T-helper 1 cell treated with Interleukin-12 subunit alpha and Interleukin-12 subunit beta and Interleukin-4 antibody, amounts not matched to agents 30 μg/mL and 1 μg/mL, for 36 hours (primary cell): ENCODE measurements around the gene EIF2B2.

ENCODE experiments used
- H3K27ac Mint-ChIP-seq: one replicate; pipeline ENCODE4 v1.8.0; 2021; ENCODE audit warnings: mild to moderate bottlenecking, mixed read lengths
- H3K27me3 Mint-ChIP-seq: one replicate; pipeline ENCODE4 v1.8.0; 2021; ENCODE audit warnings: low read depth, mixed read lengths
- H3K36me3 Mint-ChIP-seq: one replicate; pipeline ENCODE4 v1.8.0; 2021; ENCODE audit warnings: low read depth, mixed read lengths
- H3K4me1 Mint-ChIP-seq: one replicate; pipeline ENCODE4 v1.8.0; 2021; ENCODE audit warnings: low read depth, mixed read lengths
- H3K4me3 Mint-ChIP-seq: one replicate; pipeline ENCODE4 v1.8.0; 2021; ENCODE audit warnings: mild to moderate bottlenecking, moderate library complexity, mixed read lengths
- H3K9me3 Mint-ChIP-seq: one replicate; pipeline ENCODE4 v1.8.0; 2021; ENCODE audit warnings: mixed read lengths

Gene EIF2B2

DNA sequence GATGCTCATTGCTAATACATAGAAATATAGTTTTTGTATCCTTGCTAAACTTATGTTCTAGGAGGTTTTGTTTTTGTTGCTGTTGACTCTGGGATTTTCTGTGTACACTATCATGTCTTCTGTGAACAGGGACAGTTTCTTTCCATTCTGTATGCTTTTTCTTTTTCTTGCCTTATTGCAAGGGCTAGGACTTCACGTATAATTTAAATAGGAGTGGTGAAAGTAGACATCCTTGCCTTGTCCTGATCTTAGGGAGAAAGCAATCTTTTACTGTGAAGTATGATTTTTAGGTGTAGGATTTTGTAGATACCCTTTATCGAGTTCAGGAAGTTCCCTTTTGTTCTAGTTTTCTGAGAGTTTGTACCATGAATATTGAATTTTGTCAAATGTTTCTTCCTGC, 1.5 kb upstream of the EIF2B2 start:
- Mint-ChIP-seq H3K27ac (peak overlapping the region; percentile 15), H3K4me1 (peaks cover 24% of the 10 kb centered on the region), H3K9me3 (peaks cover 5% of the 10 kb centered on the region), H3K36me3 (peaks cover 28% of the 10 kb centered on the region), H3K4me3 (no peak overlapping the region), H3K27me3 (peaks cover 9% of the 10 kb centered on the region)

DNA sequence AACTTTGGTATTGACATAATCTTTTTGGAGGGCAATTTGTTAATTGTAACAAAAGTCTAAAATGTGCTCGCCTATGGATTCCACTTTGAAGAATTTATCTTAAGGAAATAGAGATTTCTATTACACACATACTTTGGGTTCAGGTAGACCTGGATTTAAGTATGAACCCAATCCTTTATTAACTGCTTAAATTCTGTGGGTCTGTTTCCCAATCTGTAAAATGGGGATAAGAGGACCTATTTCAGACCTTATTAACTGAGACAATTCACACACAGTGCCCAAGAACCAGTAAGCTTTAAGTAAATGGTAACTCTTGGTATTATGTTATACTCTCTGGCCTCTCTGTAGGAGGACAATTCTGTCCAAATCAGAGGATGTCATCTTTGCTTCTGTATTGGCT, 822 bp upstream of the EIF2B2 start:
- Mint-ChIP-seq H3K27me3 (peaks cover 9% of the 10 kb centered on the region), H3K27ac (peak overlapping the region; percentile 96), H3K36me3 (peaks cover 33% of the 10 kb centered on the region), H3K4me1 (peaks cover 24% of the 10 kb centered on the region), H3K9me3 (peaks cover 5% of the 10 kb centered on the region), H3K4me3 (peak overlapping the region; percentile 97)

DNA sequence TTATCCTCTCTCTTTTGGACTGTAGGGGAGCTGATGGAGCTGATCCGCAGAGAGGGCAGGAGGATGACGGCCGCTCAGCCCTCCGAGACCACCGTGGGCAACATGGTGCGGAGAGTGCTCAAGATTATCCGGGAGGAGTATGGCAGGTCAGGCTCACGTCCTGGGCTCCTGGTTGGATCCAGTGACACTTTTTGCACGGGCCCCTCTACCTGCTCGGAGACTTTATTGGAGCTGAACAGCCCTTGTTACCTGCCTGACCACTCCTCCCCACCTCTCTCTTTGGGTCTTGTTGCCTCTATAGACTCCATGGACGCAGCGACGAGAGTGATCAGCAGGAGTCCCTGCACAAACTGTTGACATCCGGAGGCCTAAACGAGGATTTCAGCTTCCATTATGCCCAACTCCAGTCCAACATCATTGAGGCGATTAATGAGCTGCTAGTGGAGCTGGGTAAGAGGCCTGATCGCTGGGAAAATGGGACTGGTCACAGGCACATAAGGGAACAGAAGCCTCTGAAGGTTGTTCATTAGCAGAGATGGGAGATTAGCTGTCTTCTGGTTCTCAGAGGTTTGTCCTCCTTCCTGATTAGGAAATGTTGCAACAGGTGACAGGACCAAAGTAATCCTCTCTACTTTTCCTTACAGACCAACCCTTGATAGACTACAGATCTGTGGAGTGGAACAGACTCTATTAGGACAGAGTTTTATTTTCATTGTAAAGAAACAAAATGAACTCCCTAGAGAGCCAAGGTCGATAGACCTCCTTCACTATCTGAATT, 718 bp downstream of the EIF2B2 start:
- H3K4me1 Mint-ChIP-seq = peaks cover 29% of the 10 kb centered on the region
- H3K4me3 Mint-ChIP-seq = peak overlapping the region; percentile 97
- peaks cover 9% of the 10 kb centered on the region for H3K27me3 Mint-ChIP-seq
- peaks cover 44% of the 10 kb centered on the region for H3K36me3 Mint-ChIP-seq
- peak overlapping the region; percentile 96 for H3K27ac Mint-ChIP-seq
- peaks cover 5% of the 10 kb centered on the region for H3K9me3 Mint-ChIP-seq

DNA sequence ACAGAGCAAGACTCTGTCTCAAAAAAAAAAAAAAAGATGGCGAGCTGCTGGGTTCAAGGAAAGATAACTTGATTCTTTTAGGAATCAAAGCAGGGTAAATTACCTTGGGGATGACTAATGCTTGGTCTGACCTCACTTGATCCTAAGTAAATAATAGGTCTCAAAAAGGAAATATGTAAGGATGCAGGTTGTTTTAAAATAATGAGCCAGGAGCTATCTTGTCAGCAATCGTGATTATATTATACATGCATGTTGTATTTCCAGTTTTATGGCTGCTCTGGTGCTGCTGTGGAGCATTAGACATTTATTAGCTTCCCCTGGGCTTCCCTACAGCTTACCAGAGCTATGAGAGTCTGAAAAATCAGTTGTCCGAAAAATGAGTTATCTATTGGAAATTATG, 2.6 kb downstream of the EIF2B2 start:
- Mint-ChIP-seq H3K27ac (no peak overlapping the region), H3K27me3 (no peaks in the 10 kb centered on the region), H3K4me1 (peaks cover 34% of the 10 kb centered on the region), H3K36me3 (peaks cover 58% of the 10 kb centered on the region), H3K9me3 (peaks cover 5% of the 10 kb centered on the region), H3K4me3 (peak overlapping the region; percentile 8)

DNA sequence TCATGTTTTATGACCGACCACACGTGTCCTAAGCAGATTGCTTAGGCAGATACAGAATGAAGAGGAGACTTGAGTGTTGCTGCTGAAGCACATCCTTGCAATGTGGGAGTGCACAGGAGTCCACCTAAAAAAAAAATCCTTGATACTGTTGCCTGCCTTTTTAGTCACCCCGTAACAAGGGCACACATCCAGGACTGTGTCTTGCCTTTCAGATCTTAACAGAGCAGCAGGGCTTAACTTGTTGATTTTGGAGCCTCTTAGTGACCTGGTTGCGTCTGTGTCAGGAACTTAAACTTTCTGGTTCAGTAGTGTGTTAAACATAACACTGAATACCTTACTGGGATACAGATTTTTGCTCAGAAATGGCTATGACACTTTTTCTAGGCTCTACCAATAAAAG, 6.5 kb downstream of the EIF2B2 start:
- Mint-ChIP-seq H3K27ac (no peak overlapping the region), H3K4me1 (peaks cover 27% of the 10 kb centered on the region), H3K4me3 (no peak overlapping the region), H3K27me3 (no peaks in the 10 kb centered on the region), H3K36me3 (peaks cover 54% of the 10 kb centered on the region), H3K9me3 (no peaks in the 10 kb centered on the region)

DNA sequence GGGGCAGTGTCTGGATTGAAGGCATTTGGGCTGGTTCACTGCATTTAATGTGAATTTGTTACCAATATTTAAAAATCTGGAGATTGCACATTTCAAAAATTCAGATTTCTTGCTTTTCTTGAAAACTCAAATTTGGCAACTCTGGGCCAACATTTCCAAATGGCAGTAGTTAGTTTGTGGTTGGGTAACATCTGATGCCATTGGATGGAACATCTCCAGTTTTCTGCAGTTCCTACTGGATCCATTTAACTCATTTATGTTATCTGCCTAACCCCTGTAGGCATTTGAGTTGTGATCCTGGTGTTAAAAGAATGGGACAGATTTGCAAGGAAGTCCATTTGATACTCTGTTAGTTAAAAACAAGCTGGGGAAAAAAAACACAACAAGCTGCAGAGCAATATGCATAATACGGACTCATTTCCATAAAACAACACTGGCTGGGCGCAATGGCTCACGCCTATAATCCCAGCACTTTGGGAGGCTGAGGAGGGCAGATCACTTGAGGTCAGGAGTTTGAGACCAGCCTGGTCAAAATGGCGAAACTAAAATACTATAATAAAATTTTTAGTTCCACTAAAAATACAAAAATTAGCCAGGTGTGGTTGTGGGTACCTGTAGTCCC, 7.9 kb downstream of the EIF2B2 start:
- H3K4me1 Mint-ChIP-seq = peaks cover 19% of the 10 kb centered on the region
- no peaks in the 10 kb centered on the region for H3K9me3 Mint-ChIP-seq
- no peaks in the 10 kb centered on the region for H3K27me3 Mint-ChIP-seq
- H3K4me3 Mint-ChIP-seq = no peak overlapping the region
- H3K36me3 Mint-ChIP-seq = peaks cover 46% of the 10 kb centered on the region
- H3K27ac Mint-ChIP-seq = no peak overlapping the region

DNA sequence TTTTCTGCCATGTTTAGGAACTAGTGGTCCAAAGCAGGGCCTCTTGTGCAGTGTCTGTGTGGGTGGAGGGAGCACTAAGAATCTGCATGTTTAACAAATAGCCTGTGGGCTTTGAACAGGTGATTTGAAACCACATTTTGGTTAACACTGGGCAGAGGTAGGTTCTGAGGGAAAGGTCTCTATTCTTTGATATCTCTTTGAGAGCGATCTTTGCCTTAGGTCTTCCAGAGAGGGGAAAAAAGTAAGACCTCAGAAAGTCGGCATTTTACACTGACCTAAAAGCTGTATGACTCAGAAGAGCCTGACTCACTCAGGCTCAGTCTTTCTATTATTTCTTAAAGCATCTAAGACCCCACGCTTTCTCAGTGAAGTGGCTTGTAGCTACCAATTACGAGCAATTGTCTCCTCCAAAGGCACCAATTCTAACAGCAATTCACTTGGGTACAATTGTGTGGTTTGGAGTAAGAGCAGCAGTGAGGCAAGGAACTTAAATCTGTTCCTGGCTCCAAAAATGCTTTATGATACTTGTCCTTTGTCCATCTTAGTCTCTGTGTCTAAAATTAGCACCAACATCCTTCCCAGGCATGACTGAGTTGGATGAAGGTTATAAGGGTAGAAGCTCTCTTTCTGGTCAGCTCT, 8.8 kb downstream of the EIF2B2 start:
- H3K4me3 Mint-ChIP-seq = no peak overlapping the region
- H3K27ac Mint-ChIP-seq = peak overlapping the region; percentile 49
- no peaks in the 10 kb centered on the region for H3K9me3 Mint-ChIP-seq
- H3K27me3 Mint-ChIP-seq = no peaks in the 10 kb centered on the region
- peaks cover 16% of the 10 kb centered on the region for H3K4me1 Mint-ChIP-seq
- H3K36me3 Mint-ChIP-seq = peaks cover 40% of the 10 kb centered on the region

DNA sequence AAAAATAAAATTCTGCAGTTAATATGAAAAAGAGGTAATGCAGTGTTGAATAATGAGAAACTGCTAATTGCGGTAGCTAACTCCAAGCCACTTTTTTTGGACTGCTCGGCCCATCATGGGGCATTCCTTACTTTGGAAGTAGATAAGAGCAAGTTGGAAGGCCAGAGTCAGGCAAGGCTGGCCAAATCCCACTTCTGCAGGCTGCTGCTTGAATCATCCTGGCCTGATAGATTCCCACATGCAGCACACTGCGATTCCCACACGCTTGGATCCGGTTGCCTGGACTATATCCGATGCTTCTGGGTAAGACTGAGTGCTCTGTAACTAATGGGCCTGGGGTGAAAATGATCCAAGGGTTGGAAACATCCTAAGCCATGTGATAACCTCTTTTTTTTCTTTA, 10.6 kb downstream of the EIF2B2 start:
- H3K4me3 Mint-ChIP-seq = no peak overlapping the region
- peaks cover 12% of the 10 kb centered on the region for H3K4me1 Mint-ChIP-seq
- H3K36me3 Mint-ChIP-seq = peaks cover 34% of the 10 kb centered on the region
- no peak overlapping the region for H3K27ac Mint-ChIP-seq
- no peaks in the 10 kb centered on the region for H3K9me3 Mint-ChIP-seq
- no peaks in the 10 kb centered on the region for H3K27me3 Mint-ChIP-seq

DNA sequence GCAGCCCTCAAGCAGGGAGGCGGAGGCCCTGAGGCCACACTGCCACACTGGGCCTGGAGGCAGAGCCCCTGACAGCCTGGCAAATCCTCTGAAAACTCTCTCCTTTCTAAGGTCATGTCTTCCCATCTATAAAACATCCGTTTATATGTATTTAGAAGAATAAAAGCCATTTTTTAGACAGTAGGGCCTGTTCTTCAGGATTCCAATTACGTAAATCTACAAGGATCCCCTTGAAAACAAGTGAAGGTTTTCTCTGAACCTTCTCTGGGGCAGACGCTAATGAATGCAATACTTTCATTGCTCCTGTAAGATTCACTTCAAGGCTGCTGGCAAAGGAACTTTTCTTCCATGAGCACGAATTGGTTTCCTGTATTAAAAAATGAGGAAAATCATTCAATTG, 12.8 kb downstream of the EIF2B2 start:
- peaks cover 6% of the 10 kb centered on the region for H3K4me1 Mint-ChIP-seq
- no peak overlapping the region for H3K4me3 Mint-ChIP-seq
- no peak overlapping the region for H3K27ac Mint-ChIP-seq
- no peaks in the 10 kb centered on the region for H3K27me3 Mint-ChIP-seq
- no peaks in the 10 kb centered on the region for H3K9me3 Mint-ChIP-seq
- peaks cover 31% of the 10 kb centered on the region for H3K36me3 Mint-ChIP-seq

DNA sequence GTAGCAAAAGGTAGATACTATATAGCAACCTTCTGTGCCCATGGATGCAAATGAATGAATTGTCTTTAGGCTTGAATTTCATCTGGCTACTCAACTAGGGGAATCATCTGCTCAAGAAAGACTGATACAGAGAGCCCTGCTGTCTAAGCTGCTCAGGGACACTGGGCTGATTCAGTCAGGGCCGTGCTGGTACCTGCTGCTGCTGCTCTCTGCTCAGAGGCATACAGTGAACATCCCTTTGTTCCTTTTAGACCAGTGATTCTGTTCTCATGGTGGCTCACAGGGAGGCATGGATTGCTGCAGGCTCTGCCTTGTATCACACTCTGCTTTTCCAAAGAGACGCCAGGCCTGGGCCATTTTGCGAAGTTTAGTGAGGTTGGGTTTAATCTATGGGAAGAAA, 14.1 kb downstream of the EIF2B2 start:
- H3K27ac Mint-ChIP-seq = no peak overlapping the region

DNA sequence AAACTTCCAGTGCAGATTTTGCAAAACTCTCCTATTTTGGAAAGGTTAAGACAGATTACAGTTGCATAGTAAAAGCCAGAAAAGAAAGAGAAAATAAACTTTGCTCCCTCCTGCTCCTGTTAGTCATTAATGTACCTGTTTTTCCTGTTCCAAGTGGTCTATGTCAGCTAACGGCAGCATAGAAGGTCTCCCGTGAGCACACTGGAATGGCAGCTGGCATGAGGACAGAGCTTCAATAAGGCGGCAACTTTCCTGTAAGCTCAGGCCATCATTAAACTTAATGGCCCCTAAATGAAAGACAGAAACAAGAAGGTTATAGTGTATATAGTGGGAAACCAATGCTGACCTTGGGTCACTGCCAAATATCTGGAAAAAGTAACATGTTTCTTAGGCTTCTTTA, 16.0 kb downstream of the EIF2B2 start:
- Mint-ChIP-seq H3K27me3 (no peaks in the 10 kb centered on the region), H3K36me3 (peaks cover 38% of the 10 kb centered on the region), H3K4me3 (no peak overlapping the region), H3K9me3 (no peaks in the 10 kb centered on the region), H3K27ac (no peak overlapping the region), H3K4me1 (no peaks in the 10 kb centered on the region)

More for the DNA sequence above, 14.1 kb downstream of the EIF2B2 start:
- Mint-ChIP-seq H3K4me1 (no peaks in the 10 kb centered on the region), H3K4me3 (no peak overlapping the region), H3K27me3 (no peaks in the 10 kb centered on the region), H3K36me3 (peaks cover 38% of the 10 kb centered on the region), H3K9me3 (no peaks in the 10 kb centered on the region)

DNA sequence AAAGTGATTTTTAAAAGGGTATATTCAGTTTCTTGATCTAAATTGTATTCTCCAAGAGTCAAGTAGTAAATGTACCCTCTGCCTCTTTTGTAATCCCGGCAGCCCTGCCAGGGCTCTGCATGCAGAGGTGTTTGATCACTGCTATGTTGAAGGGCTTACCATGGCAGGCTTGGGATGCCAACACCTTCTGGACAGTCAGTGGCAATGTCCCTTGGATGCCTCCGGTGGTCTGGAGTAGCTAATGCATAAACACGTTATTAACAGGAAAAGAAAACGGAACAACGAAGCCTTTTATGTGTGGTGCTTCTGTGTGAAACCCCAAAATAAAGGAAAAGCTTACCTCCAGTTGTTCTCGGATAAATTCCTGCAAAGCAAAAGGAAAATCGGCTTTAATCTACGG, 19.9 kb downstream of the EIF2B2 start:
- H3K4me1 Mint-ChIP-seq = no peaks in the 10 kb centered on the region
- H3K4me3 Mint-ChIP-seq = no peak overlapping the region
- peaks cover 24% of the 10 kb centered on the region for H3K36me3 Mint-ChIP-seq
- no peaks in the 10 kb centered on the region for H3K9me3 Mint-ChIP-seq
- no peak overlapping the region for H3K27ac Mint-ChIP-seq
- H3K27me3 Mint-ChIP-seq = no peaks in the 10 kb centered on the region

DNA sequence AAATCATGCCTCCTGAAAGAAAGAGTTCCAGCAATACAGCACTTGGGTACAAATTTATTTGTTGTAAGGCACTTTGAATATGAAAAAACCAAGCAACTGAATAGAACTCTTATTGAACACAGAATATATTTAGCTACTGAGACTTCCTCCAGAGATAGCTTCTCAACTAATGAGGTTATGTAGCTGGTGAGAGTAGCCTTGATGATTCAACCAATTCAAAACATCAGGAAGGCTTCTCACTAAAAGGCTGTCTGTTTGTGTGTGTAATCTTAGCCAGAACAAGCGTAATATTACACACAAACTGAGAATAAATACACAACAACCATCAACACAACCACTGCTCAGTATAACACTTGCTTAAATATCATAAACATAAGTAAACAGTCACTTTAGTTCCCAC, 20.4 kb downstream of the EIF2B2 start:
- Mint-ChIP-seq H3K9me3 (no peaks in the 10 kb centered on the region), H3K4me3 (no peak overlapping the region)

DNA sequence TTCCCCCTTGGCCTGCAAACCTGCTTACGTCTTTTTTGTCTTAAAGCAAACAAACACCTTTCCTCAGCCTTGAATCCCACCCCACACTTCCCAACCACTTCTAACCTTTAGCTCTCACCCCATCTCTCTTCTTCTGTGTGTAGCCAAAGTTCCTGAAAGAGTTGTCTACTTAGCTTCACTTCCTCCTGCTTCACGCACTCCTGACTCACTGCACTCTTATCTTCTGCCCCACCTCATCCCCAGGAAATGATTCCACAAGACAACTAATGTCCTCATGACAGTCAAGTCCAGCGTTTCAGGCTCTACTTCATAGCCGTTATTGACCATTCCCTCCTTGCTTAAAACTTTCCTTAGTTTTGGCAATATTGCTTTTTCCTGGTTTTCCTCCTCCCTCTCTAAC, 22.4 kb downstream of the EIF2B2 start:
- H3K36me3 Mint-ChIP-seq = peaks cover 22% of the 10 kb centered on the region
- no peaks in the 10 kb centered on the region for H3K9me3 Mint-ChIP-seq
- no peaks in the 10 kb centered on the region for H3K4me1 Mint-ChIP-seq
- H3K4me3 Mint-ChIP-seq = no peak overlapping the region
- H3K27ac Mint-ChIP-seq = no peak overlapping the region
- H3K27me3 Mint-ChIP-seq = no peaks in the 10 kb centered on the region

More for the DNA sequence above, 20.4 kb downstream of the EIF2B2 start:
- no peaks in the 10 kb centered on the region for H3K4me1 Mint-ChIP-seq
- no peak overlapping the region for H3K27ac Mint-ChIP-seq
- H3K27me3 Mint-ChIP-seq = no peaks in the 10 kb centered on the region
- peaks cover 27% of the 10 kb centered on the region for H3K36me3 Mint-ChIP-seq

DNA sequence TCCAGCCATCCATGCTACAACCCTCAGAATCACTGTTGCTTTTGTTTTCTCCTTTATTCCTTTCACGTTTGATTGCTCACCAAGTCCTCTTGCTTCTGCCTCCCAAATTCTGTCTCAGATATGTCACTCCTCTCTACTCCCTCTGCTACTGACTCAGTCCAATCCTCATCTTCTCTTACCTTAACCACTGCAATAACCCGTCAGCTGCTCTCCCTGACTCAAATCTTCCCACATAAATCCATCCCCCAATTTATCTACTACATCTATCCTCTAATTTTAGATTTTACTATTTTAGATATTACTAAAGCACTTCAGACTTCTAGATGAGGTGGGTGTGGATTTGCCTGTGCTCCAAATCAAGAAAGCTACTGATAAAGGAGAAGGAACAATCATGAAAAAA, 23.2 kb downstream of the EIF2B2 start:
- no peak overlapping the region for H3K27ac Mint-ChIP-seq
- H3K4me3 Mint-ChIP-seq = no peak overlapping the region
- no peaks in the 10 kb centered on the region for H3K9me3 Mint-ChIP-seq
- peaks cover 22% of the 10 kb centered on the region for H3K36me3 Mint-ChIP-seq
- H3K4me1 Mint-ChIP-seq = no peaks in the 10 kb centered on the region
- no peaks in the 10 kb centered on the region for H3K27me3 Mint-ChIP-seq
